GM08714 (cell line): ENCODE data around the gene TMEM100.

Experiments
- H3K4me3 ChIP-seq: fragments of 200-500 bp; sonication (Bioruptor generic); 2 replicates; pipeline ENCODE4 v1.5.1; 2014; ENCODE audit warnings: mild to moderate bottlenecking, low read length, inconsistent platforms
- ZNF274 ChIP-seq: IDR thresholded peaks from 2 replicates; pipeline ENCODE4 v1.6.1; 2012; ENCODE audit warnings: mild to moderate bottlenecking, low read depth, low read length

The TMEM100 gene

DNA sequence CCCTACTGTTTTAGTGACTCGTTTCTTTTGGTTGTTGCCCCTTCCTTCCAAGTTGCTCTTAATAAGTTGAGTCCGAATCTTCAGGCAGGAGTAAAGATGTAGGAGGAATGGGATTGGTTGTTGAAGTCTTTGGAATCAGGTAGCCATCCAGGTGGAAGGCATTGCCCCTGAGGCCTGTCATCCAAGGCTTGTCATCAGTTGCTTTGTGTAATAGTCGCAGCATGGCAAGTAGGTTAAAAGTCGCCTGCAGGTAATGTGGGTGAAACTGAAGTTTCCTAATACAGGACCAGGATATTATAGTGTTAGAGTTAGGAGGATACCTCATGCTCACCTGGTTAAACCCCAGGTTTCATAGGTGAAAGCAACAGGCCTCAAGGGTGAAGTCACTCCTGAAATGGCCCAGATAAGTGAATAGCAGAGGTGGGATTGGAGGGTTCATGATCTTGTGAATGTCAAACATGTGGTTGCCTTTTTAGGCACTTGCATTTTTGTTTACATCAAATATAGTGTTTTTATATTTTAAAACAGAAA lies 29.1 kb upstream of the TMEM100 start:
- H3K4me3 ChIP-seq: peak overlapping the region; percentile 68
- no peak for TF ChIP-seq ZNF274

DNA sequence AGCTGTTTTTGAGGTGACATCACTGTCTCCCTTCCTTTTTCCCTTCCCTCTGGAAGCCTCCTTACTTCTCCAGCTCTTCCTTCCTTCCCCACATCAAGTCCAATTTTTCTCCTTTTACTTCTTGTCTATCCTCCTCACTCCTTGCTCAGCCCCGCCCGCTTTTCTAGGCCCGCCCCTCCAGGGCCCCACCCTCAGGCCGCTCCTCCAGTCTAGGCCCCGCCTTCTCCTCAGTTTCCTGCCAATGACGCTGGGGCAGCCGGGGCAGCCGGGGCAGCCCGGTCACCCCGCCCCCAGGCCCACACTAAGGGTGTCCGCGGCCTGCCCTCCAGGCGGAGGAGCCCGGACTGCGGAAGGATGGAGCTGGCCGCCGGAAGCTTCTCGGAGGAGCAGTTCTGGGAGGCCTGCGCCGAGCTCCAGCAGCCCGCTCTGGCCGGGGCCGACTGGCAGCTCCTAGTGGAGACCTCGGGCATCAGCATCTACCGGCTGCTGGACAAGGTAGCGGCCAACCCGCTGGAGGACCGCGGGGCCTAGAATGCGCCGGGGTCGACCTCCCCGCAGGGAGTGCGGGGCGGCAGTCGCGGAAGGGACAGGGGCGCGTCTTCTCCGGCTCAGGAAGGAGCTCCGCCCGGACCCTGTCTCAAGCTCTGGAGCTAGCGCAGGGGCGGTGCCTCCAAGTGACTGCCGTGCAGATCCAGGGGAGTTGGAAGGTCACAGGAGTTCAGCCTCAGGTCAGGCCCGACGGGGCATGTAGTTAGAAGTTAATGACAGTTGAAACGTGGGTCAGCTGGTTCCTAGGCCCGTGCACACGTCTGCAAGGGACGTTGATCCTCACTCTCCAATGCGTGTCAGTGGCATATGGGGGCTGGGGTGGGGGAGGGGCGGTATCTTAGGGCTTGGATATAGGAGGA lies 28.3 kb upstream of the TMEM100 start, which contains the start of gene PCTP:
Gene PCTP (plus strand): TSS at position 302 of the 908 bp plus-strand sequence. CDS start 53 bp downstream, at position 355.
- peak within 1 kb of the TSS; percentile 68 for H3K4me3 ChIP-seq
- TF ChIP-seq ZNF274: no peak

DNA sequence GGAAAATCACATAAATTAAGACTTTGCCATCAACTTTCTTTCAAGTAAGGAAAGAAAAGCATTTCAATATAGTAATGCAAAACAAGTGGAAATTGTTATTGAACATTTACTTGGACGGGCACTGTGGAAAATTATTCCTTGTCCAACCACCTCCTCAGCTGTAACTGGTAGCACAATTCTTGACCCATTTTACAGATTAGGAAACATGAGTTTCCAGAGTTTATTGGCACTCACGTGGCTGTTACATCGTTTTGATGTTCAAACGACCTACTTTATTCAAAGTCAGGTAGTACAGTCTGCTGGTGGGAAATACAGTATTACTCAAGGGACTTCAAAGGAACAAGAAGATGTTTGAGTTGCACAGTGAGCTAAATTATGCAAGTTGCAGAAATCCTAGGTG lies 27.3 kb upstream of the TMEM100 start:
- no peak overlapping the region for H3K4me3 ChIP-seq
- no peak for TF ChIP-seq ZNF274

DNA sequence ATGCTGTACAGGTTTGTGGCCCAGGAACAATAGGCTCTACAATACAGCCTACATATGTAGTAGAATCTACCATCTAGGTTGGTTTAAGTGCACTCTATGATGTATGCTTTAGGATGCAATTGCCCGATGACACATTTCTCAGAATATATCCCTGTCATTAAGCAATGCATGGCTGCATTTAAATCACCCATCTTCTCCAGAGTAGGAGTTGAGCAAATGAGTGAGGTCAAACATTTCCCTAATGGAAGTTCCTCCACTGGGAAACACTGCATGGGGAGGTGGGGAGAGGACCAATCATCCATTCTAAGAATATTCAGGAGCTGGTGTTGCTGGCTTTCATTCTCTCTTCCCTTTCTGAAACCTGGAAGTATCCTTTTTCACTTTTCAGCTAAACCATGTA lies 26.2 kb upstream of the TMEM100 start:
- H3K4me3 ChIP-seq: no peak overlapping the region
- TF ChIP-seq ZNF274: no peak

DNA sequence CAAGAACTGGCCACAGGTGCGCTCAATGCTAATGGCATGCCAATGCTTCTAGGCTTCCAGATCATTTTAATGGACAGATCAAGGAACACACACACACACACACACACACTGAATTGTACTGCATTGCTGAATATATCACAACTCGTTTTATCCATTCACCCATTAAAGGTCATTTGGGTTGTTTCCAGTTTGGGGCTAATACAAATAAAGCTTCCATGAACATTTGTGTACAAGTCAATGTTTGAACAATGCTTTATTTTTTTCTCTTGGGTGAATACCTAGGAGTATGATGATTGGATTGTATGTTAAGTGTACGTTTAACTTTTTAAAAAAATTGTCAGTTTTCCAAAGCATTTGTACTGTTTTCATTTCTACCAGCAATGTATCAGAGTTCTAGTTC lies 24.5 kb upstream of the TMEM100 start:
- no peak for TF ChIP-seq ZNF274
- H3K4me3 ChIP-seq: no peak overlapping the region

DNA sequence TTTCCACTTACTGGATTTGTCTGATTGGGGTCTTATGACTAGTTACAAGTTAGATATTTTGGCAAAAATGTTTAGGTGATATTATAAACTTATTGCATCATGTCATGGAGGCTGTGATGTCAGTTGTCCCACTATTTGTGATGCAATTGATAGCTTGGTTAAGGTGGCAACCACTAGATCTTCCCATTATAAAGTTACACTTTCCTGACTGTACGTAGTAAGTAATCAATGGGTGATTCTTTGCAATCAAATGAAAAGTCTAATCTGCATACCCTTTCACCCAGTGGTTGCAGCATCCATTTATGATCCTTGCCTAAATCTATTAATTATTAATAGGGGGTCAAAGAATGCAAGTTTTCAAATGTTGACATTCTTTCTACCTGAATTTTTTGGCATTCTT lies 23.8 kb upstream of the TMEM100 start:
- H3K4me3 ChIP-seq: no peak overlapping the region
- no peak for TF ChIP-seq ZNF274

DNA sequence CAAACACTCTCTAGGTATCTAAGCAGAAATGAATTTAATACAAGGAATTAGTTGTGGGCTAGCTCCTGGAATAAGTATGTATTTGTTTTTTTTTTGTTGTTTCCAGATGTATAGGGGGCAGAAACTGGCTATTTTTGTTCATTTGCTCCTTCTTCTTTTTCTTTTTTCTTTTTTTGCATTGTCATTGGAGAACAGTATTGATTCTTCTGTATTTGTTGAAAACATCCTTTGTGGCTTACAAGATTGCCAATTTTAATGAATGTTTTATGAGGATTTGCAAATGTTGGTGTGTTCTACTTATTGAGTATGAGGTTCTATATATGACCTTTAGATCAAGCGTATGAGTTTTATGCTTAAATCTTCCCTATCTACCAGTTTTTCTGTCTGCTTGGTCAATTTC lies 22.6 kb upstream of the TMEM100 start:
- no peak for TF ChIP-seq ZNF274
- H3K4me3 ChIP-seq: no peak overlapping the region

DNA sequence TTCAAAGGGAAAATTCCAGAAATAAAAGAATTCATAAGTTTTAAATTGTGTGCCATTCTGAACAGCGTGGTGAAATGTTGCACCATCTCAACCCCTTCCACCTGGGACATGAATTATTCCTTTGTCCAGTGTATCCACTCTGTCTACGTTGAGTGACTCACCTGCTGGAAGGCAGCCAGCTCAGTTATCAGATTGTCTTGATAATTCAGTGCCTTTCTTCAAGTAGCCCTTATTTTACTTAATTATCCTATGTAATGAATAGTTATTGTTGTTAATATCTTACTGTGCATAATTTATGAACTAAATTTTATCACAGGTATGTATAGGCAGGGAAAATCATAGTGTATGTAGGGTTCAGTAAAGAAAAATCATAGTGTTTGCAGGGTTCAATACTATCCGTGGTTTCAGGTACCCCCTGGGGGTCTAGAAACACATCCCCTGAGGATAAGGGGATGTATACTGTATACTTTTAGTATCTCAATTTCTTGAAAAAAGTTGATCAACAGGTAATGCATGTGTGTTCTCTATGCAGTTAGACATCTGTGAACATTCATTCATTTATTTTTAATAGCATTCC lies 20.5 kb upstream of the TMEM100 start:
- H3K4me3 ChIP-seq: no peak overlapping the region; the same call in 1 of the 2 replicates
- TF ChIP-seq ZNF274: no peak

DNA sequence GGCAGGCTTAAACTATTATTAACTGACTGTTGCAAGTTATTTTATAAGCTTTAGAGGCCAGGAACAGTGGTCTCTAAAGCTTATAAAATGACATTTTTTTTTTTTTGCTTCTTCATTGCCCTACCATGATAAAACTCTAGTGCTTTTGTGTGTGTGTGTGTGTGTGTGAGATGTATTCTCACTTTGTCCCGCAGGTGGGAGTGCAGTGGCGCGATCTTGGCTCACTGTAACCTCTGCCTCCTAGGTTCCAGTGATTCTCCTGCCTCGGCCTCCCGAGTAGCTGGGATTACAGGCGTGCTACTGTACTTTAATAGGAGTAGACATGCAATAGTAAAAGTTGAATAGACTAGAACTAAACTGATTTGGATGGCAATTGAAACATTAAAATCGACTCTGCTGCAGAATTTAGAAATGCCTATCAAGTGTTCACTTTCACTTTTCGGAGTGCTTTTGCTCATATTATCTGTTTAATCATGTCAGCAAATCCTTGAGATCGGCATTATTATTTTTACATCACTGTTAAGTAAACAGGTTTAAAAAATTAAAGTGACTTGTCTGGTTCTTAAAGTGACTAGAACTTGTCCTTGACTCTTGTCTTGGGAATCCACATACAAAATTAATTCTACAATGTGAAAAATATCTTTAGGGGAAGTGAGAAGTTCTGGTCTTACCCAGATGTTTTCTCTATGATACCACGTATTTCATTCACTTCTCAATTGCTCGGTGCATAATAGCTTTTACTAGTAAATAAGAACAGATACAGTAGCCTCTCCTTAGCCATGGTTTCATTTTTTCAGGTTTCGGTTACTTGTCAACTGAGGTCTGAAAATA lies 19.8 kb upstream of the TMEM100 start:
- no peak for TF ChIP-seq ZNF274
- H3K4me3 ChIP-seq: no peak overlapping the region; the same call in 1 of the 2 replicates

DNA sequence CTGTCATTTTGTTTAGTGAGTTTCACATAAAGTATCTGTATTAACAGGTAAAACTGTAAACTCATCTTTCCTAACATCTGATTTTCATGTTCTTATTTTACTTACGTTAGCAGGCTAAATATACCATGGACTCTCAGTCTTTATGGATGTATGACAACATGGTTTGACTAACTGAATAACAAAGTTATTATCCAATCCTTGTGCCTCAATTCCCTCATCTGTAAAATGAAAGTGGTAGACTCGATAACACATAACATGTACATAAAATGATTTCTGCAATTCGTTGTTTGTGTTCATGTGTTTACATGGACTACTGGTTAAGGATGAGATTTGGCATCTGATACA lies 18.7 kb upstream of the TMEM100 start:
- no peak overlapping the region for H3K4me3 ChIP-seq
- no peak for TF ChIP-seq ZNF274

DNA sequence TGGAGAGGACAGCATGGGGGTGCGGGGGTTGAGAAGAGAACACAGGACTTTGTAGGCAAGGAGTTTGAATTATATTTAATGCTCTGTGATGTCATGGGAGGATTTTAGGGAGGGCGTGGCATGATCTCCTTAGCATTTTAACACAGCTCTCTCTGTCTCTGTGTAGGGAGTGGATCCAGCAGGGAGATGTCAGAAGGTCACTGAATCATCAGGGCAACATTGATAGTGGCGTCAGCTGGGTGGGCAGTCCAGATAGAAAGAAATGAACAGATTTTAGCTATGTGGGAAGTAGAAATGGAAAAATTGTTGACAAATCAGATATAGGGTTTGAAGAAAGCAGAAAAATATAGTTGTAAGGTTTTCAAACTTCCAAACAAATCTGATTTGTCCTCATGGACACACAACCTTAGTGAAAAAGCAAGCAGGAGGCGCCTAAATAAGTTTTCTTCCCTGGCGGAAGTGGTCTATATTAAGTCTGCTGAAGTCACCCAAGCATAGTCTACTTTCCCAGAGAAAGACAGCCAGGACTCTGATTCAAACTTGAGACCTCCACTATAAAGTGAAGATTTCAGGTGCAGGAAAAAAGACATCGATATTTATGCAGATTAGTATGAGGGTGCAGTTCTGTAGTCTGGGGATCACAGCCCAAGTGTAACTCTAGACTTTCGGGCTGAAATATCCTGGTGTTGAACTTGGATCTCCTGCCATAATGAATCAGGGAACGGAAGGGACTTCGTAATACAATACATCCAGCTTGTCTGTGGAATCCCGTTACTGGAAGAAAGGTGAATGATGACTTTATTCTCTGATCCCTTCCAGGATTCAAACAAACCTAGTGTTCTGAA lies 18.1 kb upstream of the TMEM100 start:
- TF ChIP-seq ZNF274: no peak
- no peak overlapping the region for H3K4me3 ChIP-seq

DNA sequence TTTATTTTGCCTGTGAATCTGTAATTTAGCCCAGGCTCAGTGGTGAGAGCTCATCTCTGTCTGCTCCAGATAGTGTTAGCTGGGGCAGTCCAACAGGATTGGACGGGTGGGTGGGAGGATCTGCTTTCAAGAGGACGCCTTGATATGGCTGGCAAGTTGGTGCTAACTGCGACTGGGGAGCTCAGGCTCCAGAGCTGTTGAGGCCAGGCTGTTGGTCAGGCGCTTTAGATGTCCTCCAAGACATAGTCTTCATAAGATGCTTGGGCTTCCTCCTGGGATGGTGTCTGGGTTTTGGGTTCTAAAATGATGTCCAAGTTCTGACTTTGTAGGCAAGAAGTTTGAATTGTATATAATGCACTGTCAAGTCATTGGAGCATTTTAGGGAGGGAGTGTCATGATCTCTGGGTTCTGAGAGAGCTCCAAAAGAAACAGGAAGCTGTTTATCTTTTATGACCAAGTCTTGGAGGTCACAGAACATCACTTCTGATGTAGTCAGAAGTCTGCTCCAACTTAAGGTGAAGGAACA lies 15.4 kb upstream of the TMEM100 start:
- no peak for TF ChIP-seq ZNF274
- no peak overlapping the region for H3K4me3 ChIP-seq

DNA sequence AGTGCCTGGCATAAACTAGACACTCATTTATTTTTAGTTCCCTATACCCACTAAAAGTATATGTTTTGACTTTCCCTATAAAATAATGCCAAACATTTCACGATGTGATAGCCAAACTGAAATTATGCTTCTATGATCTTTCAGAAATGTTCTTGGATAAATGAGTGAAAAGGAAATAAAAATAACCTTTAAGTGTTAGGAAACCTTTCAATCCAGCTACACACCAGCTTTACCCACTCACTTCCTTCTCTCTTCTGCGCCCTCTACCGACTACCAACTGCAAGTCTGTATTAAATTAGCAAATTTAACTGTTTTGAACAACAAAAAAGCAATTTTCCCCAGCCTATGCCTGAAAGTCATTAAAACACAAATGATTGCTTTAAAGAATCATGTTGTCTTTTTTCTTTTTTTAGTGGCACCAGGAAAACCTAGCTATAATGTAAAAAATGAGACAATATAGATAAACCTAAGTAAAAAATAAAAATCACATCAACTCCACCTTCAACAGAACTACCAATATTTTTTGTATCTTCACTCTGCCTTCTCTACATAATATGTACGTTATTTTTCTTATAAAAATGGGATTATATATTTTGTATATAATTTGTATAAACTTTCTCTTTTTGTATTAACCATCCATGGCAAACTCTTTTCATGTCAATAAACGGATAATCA lies 13.2 kb upstream of the TMEM100 start:
- no peak for TF ChIP-seq ZNF274
- no peak overlapping the region for H3K4me3 ChIP-seq
